Activated effector memory CD4-positive, alpha-beta T cell treated with anti-CD3 and anti-CD28 coated beads, Interleukin-2, amount 50 U/mL, for 16 hours (primary cell): ENCODE measurements around the gene CPNE7.
A peak's percentile ranks its signal among the peaks of the same experiment; 100 is the strongest.
"Not testable (repeated sequence)": the region's sequence is repeated elsewhere in the genome, so short reads cannot be mapped to it uniquely, and the experiment has no call there.

Experiments used
- DNase-seq: peaks from one replicate; pipeline ENCODE4 v3.0.0-alpha.2; 2020

CPNE7 gene

DNA sequence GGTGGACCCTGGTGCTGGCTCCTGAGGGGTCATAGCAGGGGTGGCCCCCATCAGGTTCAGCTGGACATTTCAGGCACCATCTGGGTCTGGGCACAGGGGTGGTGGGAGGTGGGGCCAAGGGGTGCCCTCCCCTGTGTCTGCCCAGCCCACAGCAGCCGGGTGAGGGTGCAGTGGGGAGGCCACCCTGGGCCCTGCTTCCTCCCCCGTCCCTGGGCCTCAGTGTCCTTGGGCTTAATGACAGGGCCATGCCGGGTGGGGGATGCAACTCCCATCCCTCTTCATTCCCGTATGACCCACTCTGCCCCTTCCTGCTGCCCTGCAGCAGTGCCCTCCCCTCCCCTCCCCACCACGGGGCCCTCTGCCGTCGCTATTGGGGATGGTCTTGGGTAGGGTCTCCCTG, 10.7 kb downstream of the CPNE7 start:
- no peak for DNase-seq

DNA sequence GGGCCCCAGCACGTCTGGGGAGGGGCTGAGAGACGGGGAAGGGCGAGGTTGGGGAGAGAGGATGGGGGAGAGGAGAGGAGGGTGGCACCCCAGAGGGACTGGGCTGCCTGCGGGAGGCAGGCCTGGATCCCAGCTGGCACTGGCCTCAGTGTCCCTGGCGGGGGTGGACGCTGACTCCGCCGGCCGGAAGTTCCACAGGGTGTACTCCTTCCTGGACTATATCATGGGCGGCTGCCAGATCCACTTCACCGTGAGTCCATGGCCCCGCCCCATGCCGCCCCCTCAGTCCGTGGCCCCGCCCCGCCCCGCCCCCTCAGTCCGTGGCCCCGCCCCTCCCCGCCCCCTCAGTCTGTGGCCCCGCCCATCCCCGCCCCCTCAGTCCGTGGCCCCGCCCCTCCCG, 11.3 kb downstream of the CPNE7 start:
- no peak for DNase-seq

DNA sequence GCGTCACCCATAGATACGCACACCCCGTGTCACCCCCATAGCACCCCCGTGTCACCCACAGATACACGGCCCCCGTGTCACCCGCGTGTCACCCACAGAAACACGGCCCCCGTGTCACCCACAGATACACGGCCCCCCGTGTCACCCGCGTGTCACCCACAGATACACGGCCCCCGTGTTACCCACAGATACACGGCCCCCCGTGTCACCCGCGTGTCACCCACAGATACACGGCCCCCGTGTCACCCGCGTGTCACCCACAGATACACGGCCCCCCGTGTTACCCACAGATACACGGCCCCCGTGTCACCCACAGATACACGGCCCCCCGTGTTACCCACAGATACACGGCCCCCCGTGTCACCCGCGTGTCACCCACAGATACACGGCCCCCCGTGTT, 12.1 kb downstream of the CPNE7 start:
- DNase-seq = not testable (repeated sequence)

- no peak for DNase-seq
Observed at GRCh38 chr16:89588413-89589109, 13.0 kb downstream of the CPNE7 start.

DNA sequence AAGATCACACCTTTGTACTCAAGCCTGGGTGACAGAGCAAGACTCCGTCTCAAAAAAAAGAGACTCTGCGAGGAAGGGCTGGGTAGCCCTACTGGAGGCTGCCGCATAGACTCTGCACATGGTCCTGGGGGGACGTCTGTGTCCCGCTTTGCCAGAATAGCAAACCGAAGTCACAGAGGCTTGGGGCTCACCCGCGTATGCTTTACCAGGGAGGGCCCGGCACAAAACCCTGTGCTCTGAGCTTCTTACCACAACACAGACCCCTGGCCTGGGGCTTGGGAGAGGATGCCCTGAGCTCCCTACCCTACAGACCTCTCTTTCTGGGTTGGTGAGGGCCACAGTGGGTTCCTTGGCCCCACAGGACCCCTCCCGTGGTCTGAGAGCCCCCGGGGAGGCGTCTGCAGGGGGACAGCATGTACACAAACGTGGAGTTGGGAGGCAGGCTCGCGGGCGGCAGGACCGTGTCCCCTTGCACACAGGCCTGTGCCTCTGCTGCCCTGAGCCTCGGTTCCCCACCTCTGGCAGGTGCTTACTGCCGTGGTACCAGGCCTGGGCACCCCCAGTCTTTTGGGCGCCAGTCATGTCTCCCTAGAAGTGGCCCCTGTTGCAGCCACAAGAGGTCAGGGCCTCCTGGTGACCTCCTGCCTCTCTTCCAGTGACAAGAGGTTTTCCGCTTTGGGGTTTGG, 13.8 kb downstream of the CPNE7 start:
- DNase-seq = no peak

GRCh38 chr16:89593841-89594240, 18.3 kb downstream of the CPNE7 start:
- peak; percentile 80 for DNase-seq

DNA sequence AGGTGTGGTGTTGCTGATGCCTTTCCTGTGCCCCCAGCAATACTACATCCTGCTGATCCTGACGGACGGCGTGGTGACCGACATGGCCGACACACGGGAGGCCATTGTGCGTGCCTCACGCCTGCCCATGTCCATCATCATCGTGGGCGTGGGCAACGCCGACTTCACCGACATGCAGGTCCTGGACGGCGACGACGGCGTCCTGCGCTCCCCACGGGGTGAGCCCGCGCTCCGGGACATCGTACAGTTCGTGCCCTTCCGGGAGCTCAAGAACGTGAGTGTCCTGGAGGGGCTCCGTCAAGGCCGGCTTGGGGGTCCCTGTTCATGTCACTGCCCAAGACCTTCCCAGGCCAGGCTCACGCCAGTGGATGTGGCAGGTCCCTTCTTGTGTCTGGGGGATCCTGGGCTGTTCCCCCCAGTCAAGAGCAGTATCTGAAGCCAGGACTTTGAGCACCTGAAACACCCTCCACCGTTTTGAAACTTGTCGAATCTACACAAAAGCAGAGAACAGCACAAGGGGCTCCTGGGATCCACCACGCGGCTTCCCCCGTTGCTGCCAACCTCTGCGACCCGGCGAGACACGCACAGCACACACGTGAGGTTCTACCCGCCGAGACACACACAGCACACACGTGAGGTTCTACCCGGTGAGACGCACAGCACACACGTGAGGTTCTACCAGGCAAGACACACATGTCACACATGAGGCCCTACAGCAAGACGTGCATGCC, 19.9 kb downstream of the CPNE7 start:
- no peak for DNase-seq

DNA sequence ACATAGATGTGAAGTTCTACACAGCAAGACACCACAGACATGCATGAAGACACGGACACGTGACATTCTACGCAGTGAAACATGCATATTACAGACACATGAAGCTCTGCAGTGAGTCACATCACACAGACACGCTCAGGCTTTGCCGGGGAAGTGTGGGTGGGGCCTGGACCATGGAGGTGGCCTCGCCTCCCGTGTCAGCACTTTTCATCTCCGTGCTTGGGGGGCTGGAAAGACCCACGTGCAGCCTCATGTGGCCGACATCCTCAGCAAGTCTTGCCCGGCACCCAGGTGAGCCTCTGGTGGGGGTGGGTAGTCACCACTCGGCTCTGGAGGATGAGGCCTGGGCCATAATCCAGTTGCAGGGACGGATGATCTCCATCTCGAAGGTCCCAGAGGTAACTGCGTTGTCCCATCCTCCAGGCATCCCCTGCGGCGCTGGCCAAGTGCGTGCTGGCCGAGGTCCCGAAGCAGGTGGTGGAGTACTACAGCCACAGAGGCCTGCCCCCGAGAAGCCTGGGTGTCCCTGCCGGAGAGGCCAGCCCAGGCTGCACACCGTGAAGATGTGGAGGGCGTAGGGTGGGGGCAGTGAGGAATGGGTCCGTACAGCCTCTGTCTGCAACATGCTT, 20.6 kb downstream of the CPNE7 start:
- no peak for DNase-seq

- DNase-seq = no peak
Observed at GRCh38 chr16:89596957-89597649, 21.5 kb downstream of the CPNE7 start.

DNA sequence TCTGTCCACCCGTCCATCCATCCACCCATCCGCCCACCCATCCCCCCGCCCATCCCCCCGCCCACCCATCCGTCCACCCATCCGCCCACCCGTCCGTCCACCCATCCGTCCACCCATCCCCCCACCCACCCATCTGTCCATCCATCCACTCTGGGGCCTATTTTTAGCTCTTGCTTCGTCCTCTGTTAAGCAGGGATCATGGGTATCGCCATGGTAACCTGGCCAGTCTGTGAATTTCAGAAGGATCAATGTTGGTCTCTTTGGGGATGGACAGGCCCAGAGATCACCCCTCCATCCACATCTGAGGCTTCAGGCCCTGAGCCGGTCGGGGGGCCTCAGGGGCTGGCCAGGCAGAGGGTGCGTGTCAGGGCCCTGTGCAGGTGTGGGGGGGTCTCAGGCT, 22.6 kb downstream of the CPNE7 start:
- no peak for DNase-seq

GRCh38 chr16:89599451-89599858, 23.9 kb downstream of the CPNE7 start:
- no peak for DNase-seq

GRCh38 chr16:89599902-89600301, 24.3 kb downstream of the CPNE7 start:
- DNase-seq = no peak

- DNase-seq = no peak
Observed at GRCh38 chr16:89600427-89600826, 24.9 kb downstream of the CPNE7 start.

GRCh38 chr16:89600956-89601355, 25.4 kb downstream of the CPNE7 start:
- DNase-seq = no peak

- DNase-seq = no peak
Observed at GRCh38 chr16:89601906-89602272, 26.3 kb downstream of the CPNE7 start.

- peak; percentile 87 for DNase-seq
Observed at GRCh38 chr16:89602273-89602951, 26.9 kb downstream of the CPNE7 start.

GRCh38 chr16:89602952-89603590, 27.5 kb downstream of the CPNE7 start:
- no peak for DNase-seq

DNA sequence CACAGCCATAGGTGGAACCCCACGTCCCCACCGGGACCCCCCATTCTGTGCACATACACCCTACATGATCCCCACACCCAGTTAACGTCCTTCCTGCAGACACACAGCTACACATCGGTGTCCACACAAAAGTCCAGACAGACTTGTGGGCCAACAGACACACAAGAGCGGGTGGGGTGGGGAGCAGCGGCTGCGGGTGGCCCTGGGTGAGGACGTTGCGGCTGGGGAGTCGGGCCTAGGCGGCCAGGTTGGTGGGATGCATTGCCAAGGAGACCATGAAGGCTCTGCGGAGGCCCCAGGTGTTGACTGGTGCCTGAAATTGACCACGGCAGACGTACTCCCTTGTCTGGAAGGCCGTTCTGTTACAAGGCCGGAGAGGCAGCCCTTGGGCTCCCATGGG, 29.2 kb downstream of the CPNE7 start:
- DNase-seq = no peak

DNA sequence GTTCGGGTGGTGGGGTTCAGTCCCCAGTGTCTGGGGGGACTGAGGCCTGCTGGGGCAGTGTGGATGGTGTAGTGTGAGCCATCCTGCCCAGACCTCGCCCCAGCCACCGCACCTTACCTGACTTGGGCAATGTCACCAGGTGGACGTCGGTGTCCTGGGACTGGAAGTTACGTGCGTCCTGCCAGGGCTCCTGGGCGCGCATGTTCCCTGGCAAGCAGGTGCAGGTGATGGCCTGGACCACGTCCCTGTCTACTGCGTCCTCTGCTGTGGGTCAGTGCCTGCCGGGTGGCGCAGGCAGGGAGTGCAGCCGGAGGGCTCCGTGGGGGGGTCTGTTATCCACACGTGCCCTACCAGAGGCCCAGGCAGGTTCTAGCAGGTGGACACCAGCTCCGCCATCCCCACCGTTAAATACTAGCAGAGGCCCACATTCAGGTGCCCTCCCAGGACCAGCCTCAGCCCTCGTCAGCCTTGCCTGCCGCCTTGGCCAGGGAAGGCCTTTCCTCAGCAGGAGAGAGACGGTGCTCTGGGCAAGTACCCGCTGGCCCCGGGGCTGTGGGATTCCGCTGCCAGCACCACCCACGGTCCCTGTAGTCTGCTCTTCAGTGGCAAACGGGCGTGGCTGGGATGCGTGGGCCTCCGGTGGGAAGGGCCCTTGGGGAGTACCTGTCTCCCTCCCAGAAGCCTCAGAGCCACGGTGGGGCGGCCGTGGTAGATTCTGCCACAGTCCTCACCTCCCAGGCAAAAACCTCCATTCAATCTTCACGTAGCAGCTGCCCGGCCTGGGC, 29.8 kb downstream of the CPNE7 start:
- DNase-seq = no peak

- no peak for DNase-seq
Observed at GRCh38 chr16:89606006-89606405, 30.4 kb downstream of the CPNE7 start.

GRCh38 chr16:89607453-89607852, 31.9 kb downstream of the CPNE7 start:
- no peak for DNase-seq
